Nephron (organoid): Measurements from ENCODE around the gene IPCEF1.

Experiments
- H3K27ac Mint-ChIP-seq, 3 experiments: 2 replicates each; pipeline ENCODE4 v1.8.0; 2020; ENCODE audit warnings: mixed read lengths in 3 of 3, mild to moderate bottlenecking in 2 of 3, moderate library complexity in 1 of 3
- H3K27me3 Mint-ChIP-seq: 2 replicates; pipeline ENCODE4 v1.8.0; 2021; ENCODE audit warnings: low read depth, mild to moderate bottlenecking, moderate library complexity, mixed read lengths
- H3K36me3 Mint-ChIP-seq: 2 replicates; pipeline ENCODE4 v1.8.0; 2020; ENCODE audit warnings: low read depth, mixed read lengths
- H3K4me1 Mint-ChIP-seq: 2 replicates; pipeline ENCODE4 v1.8.0; 2020; ENCODE audit warnings: mixed read lengths
- H3K4me3 Mint-ChIP-seq, 3 experiments: 2 replicates each; pipeline ENCODE4 v1.8.0; 2020; ENCODE audit warnings: mild to moderate bottlenecking in 3 of 3, mixed read lengths in 3 of 3, moderate library complexity in 2 of 3
- H3K9me3 Mint-ChIP-seq: 2 replicates; pipeline ENCODE4 v1.8.0; 2020; ENCODE audit warnings: mixed read lengths
- TF ChIP-seq, protein P1 (sequence below), 3 experiments: fragments of 200-600 bp; sonication (generic); IDR thresholded peaks; one replicate each; pipeline ENCODE4 v1.5.0; 2021; ENCODE audit warnings: antibody characterized with exemption in 3 of 3; ENCODE audit not compliant: unreplicated experiment in 3 of 3

The IPCEF1 gene

DNA sequence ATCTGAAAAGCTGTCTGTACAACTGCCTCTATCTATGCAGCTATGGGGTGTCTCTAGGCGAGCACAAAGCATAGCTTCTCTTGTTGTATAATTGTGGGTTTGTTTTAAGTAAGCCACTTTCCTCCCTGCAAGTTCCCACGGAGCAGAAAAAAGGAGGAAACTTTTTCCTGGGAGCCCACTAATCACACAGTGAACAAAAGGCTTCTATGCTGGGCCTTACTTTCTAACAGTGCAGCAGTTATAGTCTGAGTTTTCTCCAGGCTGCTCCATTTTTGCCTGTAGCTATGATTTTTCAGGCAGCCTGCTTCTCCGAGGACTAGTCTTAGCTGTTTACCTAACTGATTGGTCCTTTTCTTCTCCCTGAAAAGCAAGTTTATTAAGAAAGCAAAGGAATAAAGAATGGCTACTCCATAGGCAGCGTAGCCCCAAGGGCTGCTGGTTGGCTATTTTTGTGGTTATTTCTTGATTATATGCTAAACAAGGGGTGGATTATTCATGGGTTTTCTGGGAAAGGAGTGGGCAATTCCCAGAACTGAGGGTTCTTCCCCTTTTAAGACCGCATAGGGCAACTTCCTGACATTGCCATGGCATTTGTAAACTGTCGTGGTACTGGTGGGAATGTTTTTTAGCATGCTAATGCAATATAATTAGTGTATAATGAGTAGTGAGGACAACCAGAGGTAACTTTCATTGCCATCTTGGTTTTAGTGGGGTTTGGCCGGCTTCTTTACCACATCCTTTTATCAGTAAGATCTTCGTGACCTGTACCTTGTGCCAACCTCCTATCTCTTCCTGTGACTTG, 233.2 kb downstream of the IPCEF1 start:
- no peaks in the 10 kb centered on the region for H3K9me3 Mint-ChIP-seq
- TF ChIP-seq, protein P1, sequence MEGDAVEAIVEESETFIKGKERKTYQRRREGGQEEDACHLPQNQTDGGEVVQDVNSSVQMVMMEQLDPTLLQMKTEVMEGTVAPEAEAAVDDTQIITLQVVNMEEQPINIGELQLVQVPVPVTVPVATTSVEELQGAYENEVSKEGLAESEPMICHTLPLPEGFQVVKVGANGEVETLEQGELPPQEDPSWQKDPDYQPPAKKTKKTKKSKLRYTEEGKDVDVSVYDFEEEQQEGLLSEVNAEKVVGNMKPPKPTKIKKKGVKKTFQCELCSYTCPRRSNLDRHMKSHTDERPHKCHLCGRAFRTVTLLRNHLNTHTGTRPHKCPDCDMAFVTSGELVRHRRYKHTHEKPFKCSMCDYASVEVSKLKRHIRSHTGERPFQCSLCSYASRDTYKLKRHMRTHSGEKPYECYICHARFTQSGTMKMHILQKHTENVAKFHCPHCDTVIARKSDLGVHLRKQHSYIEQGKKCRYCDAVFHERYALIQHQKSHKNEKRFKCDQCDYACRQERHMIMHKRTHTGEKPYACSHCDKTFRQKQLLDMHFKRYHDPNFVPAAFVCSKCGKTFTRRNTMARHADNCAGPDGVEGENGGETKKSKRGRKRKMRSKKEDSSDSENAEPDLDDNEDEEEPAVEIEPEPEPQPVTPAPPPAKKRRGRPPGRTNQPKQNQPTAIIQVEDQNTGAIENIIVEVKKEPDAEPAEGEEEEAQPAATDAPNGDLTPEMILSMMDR (IDR thresholded peaks at IDR 0.05; ENCODE audit: unreplicated experiment in 3 of 3): no peak
- H3K4me1 Mint-ChIP-seq: peaks cover 6% of the 10 kb centered on the region
- no peak overlapping the region for H3K27ac Mint-ChIP-seq
- H3K36me3 Mint-ChIP-seq: no peaks in the 10 kb centered on the region
- no peak overlapping the region for H3K4me3 Mint-ChIP-seq
- H3K27me3 Mint-ChIP-seq: no peaks in the 10 kb centered on the region

DNA sequence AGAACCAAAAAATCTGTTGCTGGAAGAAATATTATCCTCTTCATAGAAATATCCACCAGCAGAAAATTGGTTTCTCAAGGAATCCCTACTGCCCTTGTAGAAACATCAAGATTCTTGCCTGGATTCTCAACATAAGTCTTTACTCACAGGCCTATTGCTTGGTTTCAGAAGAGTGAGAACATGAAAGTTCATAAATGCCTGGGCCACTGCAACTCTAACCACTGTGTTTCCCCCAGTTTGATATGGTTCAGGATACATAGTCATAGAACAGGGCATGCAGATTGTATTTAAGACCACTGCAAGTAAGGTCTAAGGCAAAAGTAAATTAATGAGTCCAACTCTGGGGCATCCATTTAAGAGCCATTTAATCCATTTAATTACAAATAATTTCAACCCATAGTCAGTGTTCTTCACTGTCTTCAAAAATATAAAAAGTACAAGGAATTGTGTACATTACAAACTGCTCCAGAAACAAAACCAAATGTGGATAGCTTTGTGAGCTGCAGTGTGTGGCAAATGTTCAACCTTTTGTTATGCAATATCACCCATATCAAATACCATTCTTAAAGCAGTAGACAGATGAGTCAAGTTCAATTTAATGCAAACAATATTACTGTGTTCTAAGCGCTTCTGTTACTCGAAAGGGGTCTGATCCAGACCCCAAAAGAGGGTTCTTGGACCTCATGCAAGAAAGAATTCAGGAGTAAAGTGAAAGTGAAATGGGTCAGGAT, 234.2 kb downstream of the IPCEF1 start:
- Mint-ChIP-seq H3K27me3 (no peaks in the 10 kb centered on the region), H3K4me3 (no peak overlapping the region), H3K27ac (no peak overlapping the region), H3K36me3 (no peaks in the 10 kb centered on the region), H3K9me3 (no peaks in the 10 kb centered on the region), H3K4me1 (no peaks in the 10 kb centered on the region)
- TF ChIP-seq, protein P1 (IDR thresholded peaks at IDR 0.05; ENCODE audit: unreplicated experiment in 3 of 3): no peak

DNA sequence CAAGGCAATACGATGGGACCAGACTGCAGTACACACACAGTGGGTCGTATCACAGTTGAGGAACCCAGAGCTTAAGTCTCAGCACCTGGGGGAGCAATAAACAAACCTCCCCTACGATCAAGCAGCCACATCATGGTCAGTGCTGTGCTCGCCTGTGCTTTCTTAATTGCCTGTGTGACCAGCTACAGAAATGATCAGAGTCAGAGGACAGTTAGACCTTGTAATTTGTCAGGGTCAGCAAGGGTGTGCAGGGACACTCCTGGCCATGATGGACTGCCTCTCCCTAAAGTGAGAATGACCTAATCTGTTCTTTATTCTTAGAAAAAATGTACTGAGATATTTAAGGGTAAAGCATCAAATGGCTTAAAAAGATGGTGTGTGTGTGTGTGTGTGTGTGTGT, 239.1 kb downstream of the IPCEF1 start:
- Mint-ChIP-seq H3K4me3 (no peak overlapping the region), H3K4me1 (no peaks in the 10 kb centered on the region), H3K9me3 (no peaks in the 10 kb centered on the region), H3K27me3 (no peaks in the 10 kb centered on the region), H3K27ac (no peak overlapping the region), H3K36me3 (no peaks in the 10 kb centered on the region)
- TF ChIP-seq, protein P1 (IDR thresholded peaks at IDR 0.05; ENCODE audit: unreplicated experiment in 3 of 3): no peak

DNA sequence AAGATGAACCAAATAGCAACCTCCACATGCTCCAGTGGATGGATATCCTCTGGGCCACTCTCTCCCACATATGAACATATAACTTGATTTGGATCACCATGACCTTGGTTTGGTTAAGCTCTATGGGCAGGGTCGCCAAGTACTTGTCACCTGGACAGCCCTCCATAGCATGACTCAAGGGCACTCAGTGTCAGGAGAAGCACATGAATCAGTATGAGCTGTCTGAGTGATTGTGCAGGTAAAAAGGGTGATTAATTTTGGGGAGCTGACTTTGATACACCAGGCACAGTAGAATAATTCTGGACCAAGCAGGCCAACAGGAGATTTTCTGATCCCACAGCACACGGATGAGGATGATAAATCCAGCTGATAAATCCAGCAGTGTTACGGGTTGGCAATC, 243.2 kb downstream of the IPCEF1 start:
- no peaks in the 10 kb centered on the region for H3K4me1 Mint-ChIP-seq
- TF ChIP-seq, protein P1 (IDR thresholded peaks at IDR 0.05; ENCODE audit: unreplicated experiment in 3 of 3): no peak

DNA sequence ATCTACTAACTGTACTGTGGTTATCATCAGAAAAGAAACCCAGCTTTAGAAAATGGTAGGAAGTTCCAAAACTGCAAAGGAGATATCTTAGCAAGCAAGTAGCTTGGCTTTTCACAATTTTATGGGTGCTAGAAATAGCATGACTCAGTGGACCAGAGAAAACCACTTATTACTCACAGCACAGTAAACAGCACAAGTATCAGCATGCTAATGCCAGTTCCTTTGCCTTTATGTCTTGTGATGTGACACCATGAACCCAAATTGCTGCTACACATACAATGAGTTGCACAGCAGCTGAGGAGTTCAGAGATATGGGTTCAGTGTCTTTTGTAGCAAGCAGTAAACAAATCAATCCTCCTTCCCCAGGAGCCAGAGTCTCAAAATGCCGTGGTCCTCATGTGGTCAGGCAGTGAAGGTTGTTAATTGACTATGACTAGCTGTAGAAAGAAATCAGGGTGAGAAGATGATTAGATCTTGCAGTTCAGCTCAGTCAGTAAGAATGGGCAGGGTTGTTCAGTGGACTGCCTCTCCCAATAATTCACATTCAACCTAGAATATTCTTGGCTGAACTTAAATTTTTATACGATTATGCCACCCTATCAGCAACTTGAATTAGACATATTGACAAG, 244.3 kb downstream of the IPCEF1 start:
- no peak overlapping the region for H3K4me3 Mint-ChIP-seq
- no peaks in the 10 kb centered on the region for H3K9me3 Mint-ChIP-seq
- H3K36me3 Mint-ChIP-seq: no peaks in the 10 kb centered on the region
- H3K27me3 Mint-ChIP-seq: no peaks in the 10 kb centered on the region
- H3K4me1 Mint-ChIP-seq: no peaks in the 10 kb centered on the region
- no peak overlapping the region for H3K27ac Mint-ChIP-seq
- TF ChIP-seq, protein P1 (IDR thresholded peaks at IDR 0.05; ENCODE audit: unreplicated experiment in 3 of 3): no peak

More for the DNA sequence above, 243.2 kb downstream of the IPCEF1 start:
- Mint-ChIP-seq H3K36me3 (no peaks in the 10 kb centered on the region), H3K9me3 (no peaks in the 10 kb centered on the region), H3K27me3 (no peaks in the 10 kb centered on the region), H3K4me3 (no peak overlapping the region), H3K27ac (no peak overlapping the region)
